Liver (tissue), 9 donors: Measurements from ENCODE around the gene SRD5A1. TPM values are rescaled to one million over a fixed set of nuclear protein-coding genes. Genes with fewer than 3 reads are reported as not detected.

Experiments
- DNase-seq: peaks from one replicate; pipeline ENCODE4 v3.0.0-alpha.2; 2017; ENCODE audit warnings: low spot score
- H3K27ac ChIP-seq, 2 donors: one replicate each; pipeline ENCODE4 v1.7.0; 2013; ENCODE audit warnings: inconsistent platforms in 2 of 2, low read length in 2 of 2, control low read depth in 1 of 2, low read depth in 1 of 2, mild to moderate bottlenecking in 1 of 2
- H3K27me3 ChIP-seq, 4 donors: one replicate each; pipeline versions ENCODE4 v1.6.1 to v1.7.0; 2013; ENCODE audit warnings: low read length in 3 of 4, inconsistent platforms in 1 of 4, mild to moderate bottlenecking in 1 of 4, moderate library complexity in 1 of 4; ENCODE audit not compliant: control insufficient read depth in 4 of 4, insufficient read depth in 4 of 4
- H3K36me3 ChIP-seq, 4 donors: one replicate each; pipeline versions ENCODE4 v1.6.1 to v1.7.0; 2013; ENCODE audit warnings: low read length in 3 of 4, mild to moderate bottlenecking in 3 of 4, low read depth in 1 of 4, moderate library complexity in 1 of 4; ENCODE audit not compliant: control insufficient read depth in 4 of 4, insufficient read depth in 3 of 4
- H3K4me1 ChIP-seq, 4 donors: one replicate each; pipeline versions ENCODE4 v1.6.1 to v1.7.0; 2013; ENCODE audit warnings: low read length in 3 of 4, mild to moderate bottlenecking in 3 of 4, moderate library complexity in 1 of 4; ENCODE audit not compliant: control insufficient read depth in 4 of 4, insufficient read depth in 4 of 4
- H3K4me3 ChIP-seq, 3 donors: one replicate each; pipeline versions ENCODE4 v1.6.1 to v1.7.0; 2013; ENCODE audit warnings: low read length in 3 of 3, control low read depth in 1 of 3, low read depth in 1 of 3, mild to moderate bottlenecking in 1 of 3
- H3K9ac ChIP-seq, 2 donors: one replicate each; pipeline ENCODE4 v1.7.0; 2013; ENCODE audit warnings: low read length in 2 of 2, mild to moderate bottlenecking in 2 of 2, moderate library complexity in 2 of 2, control low read depth in 1 of 2, low read depth in 1 of 2
- H3K9me3 ChIP-seq, 4 donors: one replicate each; pipeline versions ENCODE4 v1.6.1 to v1.7.0; 2013; ENCODE audit warnings: low read length in 3 of 4; ENCODE audit not compliant: control insufficient read depth in 4 of 4
- ATF3 ChIP-seq: IDR thresholded peaks from 2 replicates; pipeline ENCODE4 v1.6.1; 2016; ENCODE audit warnings: antibody characterized with exemption
- CTCF ChIP-seq: fragments of 150-350 bp; IDR thresholded peaks from 2 replicates; pipeline ENCODE4 v1.5.1; 2017; ENCODE audit warnings: improper control_type of control experiment, low read depth, low read length; ENCODE audit not compliant: missing input control
- EGR1 ChIP-seq, 2 donors: IDR thresholded peaks; 2 replicates each; pipeline ENCODE4 v1.6.1; 2016 to 2018; ENCODE audit warnings: antibody characterized with exemption in 2 of 2, low read depth in 2 of 2
- FOXA1 ChIP-seq: IDR thresholded peaks from 2 replicates; pipeline ENCODE4 v1.6.1; 2016; ENCODE audit warnings: antibody characterized with exemption
- FOXA2 ChIP-seq: IDR thresholded peaks from 2 replicates; pipeline ENCODE4 v1.6.1; 2016; ENCODE audit warnings: antibody characterized with exemption
- GABPA ChIP-seq, 2 donors: IDR thresholded peaks in 1 of 2; conservative IDR thresholded peaks in 1 of 2; 2 replicates each; pipeline ENCODE4 v1.6.1; 2016; ENCODE audit warnings: antibody characterized with exemption in 2 of 2, mild to moderate bottlenecking in 1 of 2, moderate library complexity in 1 of 2
- HNF4A ChIP-seq, 2 donors: conservative IDR thresholded peaks; 2 replicates each; pipeline ENCODE4 v1.6.1; 2016; ENCODE audit warnings: antibody characterized with exemption in 2 of 2, mild to moderate bottlenecking in 2 of 2
- HNF4G ChIP-seq: IDR thresholded peaks from 2 replicates; pipeline ENCODE4 v1.6.1; 2016; ENCODE audit warnings: antibody characterized with exemption
- JUND ChIP-seq, 2 donors: IDR thresholded peaks; 2 replicates each; pipeline ENCODE4 v1.6.1; 2016; ENCODE audit warnings: antibody characterized with exemption in 2 of 2
- NR2F2 ChIP-seq: IDR thresholded peaks from 2 replicates; pipeline ENCODE4 v1.6.1; 2016; ENCODE audit warnings: antibody characterized with exemption
- RAD21 ChIP-seq, 2 donors: IDR thresholded peaks; 2 replicates each; pipeline ENCODE4 v1.6.1; 2016; ENCODE audit warnings: antibody characterized with exemption in 2 of 2, mild to moderate bottlenecking in 2 of 2
- RXRA ChIP-seq, 2 donors: IDR thresholded peaks; 2 replicates each; pipeline ENCODE4 v1.6.1; 2017 to 2018; ENCODE audit warnings: antibody characterized with exemption in 2 of 2, mild to moderate bottlenecking in 1 of 2
- SP1 ChIP-seq: IDR thresholded peaks from 2 replicates; pipeline ENCODE4 v1.6.1; 2018; ENCODE audit warnings: antibody characterized with exemption, mild to moderate bottlenecking
- TAF1 ChIP-seq: conservative IDR thresholded peaks from 2 replicates; pipeline ENCODE4 v1.6.1; 2016; ENCODE audit warnings: antibody characterized with exemption, mild to moderate bottlenecking
- YY1 ChIP-seq: IDR thresholded peaks from 2 replicates; pipeline ENCODE4 v1.6.1; 2016; ENCODE audit warnings: antibody characterized with exemption, mild to moderate bottlenecking
- WGBS: extraction: QIAGEN DNeasy Blood & Tissue Kit; methylation state at CpG from one replicate; pipeline ENCODE4 v1.1.7; 2013; 5-methylcytosine and 5-hydroxymethylcytosine counted together
- polyA plus RNA-seq, 2 donors: library from polyadenylated mRNA; stranded (reverse) in 1 of 2; unstranded in 1 of 2; fragments of 200-250 nt in 1 of 2; fragments of >200 nt in 1 of 2; fragmentation: Nextera tagmentation in 1 of 2; extraction: Ambion mirVana in 1 of 2; gene quantifications; one replicate each; pipeline versions ENCODE4 v1.2.1 to v1.2.3, GENCODE V29; 2013 to 2015
- total RNA-seq, 2 donors: library from RNA; depleted of rRNA; stranded (reverse); fragments of >200 nt; gene quantifications; one replicate each; pipeline ENCODE4 v1.2.3, GENCODE V29; 2014
- TF ChIP-seq, protein P1 (sequence below): IDR thresholded peaks from 2 replicates; pipeline ENCODE4 v1.6.1; 2016; ENCODE audit warnings: antibody characterized with exemption
- TF ChIP-seq, protein P2 (sequence below): IDR thresholded peaks from 2 replicates; pipeline ENCODE4 v1.6.1; 2016; ENCODE audit warnings: antibody characterized with exemption
- TF ChIP-seq, protein P3 (sequence below): IDR thresholded peaks from 2 replicates; pipeline ENCODE4 v1.6.1; 2016; ENCODE audit warnings: antibody characterized with exemption, mild to moderate bottlenecking
- donor health status: healthy.
- donor health status: healthy.
- donor health status: healthy.
- donor health status: healthy.
- donor health status: healthy.

Gene SRD5A1
- total and polyA plus RNA-seq, 4 donors, result 6.3 to 87.0 (median 47.7) TPM

DNA sequence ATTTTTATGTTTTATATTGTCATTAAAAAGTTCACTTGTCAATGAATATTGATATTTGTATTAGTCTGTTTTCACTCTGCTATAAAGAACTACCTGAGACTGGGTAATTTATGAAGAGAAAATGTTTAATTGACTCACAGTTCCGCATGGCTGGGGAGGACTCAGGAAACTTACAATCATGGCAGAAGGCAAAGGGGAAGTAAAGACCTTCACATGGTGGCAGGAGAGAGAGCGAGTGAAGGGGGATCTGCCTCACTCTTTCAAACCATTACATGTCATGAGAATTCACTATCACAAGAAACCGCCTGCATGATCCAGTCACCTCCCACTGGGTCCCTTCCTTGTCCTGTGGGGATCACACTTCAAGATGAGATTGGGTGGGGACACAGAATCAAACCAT lies 27.4 kb downstream of the SRD5A1 start:
- TF ChIP-seq, protein P1, sequence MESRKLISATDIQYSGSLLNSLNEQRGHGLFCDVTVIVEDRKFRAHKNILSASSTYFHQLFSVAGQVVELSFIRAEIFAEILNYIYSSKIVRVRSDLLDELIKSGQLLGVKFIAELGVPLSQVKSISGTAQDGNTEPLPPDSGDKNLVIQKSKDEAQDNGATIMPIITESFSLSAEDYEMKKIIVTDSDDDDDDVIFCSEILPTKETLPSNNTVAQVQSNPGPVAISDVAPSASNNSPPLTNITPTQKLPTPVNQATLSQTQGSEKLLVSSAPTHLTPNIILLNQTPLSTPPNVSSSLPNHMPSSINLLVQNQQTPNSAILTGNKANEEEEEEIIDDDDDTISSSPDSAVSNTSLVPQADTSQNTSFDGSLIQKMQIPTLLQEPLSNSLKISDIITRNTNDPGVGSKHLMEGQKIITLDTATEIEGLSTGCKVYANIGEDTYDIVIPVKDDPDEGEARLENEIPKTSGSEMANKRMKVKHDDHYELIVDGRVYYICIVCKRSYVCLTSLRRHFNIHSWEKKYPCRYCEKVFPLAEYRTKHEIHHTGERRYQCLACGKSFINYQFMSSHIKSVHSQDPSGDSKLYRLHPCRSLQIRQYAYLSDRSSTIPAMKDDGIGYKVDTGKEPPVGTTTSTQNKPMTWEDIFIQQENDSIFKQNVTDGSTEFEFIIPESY, result no peak
- TF ChIP-seq GABPA (IDR thresholded peaks at IDR 0.05 in 1 of 2, conservative IDR thresholded peaks at IDR 0.05 in 1 of 2), result no peak
- no peak for TF ChIP-seq JUND (IDR thresholded peaks at IDR 0.05)
- no peak for TF ChIP-seq HNF4A (conservative IDR thresholded peaks at IDR 0.05)
- TF ChIP-seq, protein P2, sequence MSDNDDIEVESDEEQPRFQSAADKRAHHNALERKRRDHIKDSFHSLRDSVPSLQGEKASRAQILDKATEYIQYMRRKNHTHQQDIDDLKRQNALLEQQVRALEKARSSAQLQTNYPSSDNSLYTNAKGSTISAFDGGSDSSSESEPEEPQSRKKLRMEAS, result no peak
- no peak for TF ChIP-seq CTCF
- TF ChIP-seq RXRA (IDR thresholded peaks at IDR 0.05), result no peak
- no peak for TF ChIP-seq FOXA2
- no peak for TF ChIP-seq EGR1 (IDR thresholded peaks at IDR 0.05; ENCODE audit: low read depth in 2 of 2)
- no peak for TF ChIP-seq ATF3
- no peak for TF ChIP-seq HNF4G
- no peak for TF ChIP-seq YY1
- TF ChIP-seq RAD21 (IDR thresholded peaks at IDR 0.05), result no peak
- no peak for TF ChIP-seq FOXA1
- no peak for TF ChIP-seq NR2F2
- TF ChIP-seq, protein P3, sequence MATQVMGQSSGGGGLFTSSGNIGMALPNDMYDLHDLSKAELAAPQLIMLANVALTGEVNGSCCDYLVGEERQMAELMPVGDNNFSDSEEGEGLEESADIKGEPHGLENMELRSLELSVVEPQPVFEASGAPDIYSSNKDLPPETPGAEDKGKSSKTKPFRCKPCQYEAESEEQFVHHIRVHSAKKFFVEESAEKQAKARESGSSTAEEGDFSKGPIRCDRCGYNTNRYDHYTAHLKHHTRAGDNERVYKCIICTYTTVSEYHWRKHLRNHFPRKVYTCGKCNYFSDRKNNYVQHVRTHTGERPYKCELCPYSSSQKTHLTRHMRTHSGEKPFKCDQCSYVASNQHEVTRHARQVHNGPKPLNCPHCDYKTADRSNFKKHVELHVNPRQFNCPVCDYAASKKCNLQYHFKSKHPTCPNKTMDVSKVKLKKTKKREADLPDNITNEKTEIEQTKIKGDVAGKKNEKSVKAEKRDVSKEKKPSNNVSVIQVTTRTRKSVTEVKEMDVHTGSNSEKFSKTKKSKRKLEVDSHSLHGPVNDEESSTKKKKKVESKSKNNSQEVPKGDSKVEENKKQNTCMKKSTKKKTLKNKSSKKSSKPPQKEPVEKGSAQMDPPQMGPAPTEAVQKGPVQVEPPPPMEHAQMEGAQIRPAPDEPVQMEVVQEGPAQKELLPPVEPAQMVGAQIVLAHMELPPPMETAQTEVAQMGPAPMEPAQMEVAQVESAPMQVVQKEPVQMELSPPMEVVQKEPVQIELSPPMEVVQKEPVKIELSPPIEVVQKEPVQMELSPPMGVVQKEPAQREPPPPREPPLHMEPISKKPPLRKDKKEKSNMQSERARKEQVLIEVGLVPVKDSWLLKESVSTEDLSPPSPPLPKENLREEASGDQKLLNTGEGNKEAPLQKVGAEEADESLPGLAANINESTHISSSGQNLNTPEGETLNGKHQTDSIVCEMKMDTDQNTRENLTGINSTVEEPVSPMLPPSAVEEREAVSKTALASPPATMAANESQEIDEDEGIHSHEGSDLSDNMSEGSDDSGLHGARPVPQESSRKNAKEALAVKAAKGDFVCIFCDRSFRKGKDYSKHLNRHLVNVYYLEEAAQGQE, result no peak
- no peak for TF ChIP-seq SP1
- TF ChIP-seq TAF1, result no peak
- no peaks in the 10 kb centered on the region for H3K27me3 ChIP-seq
- H3K36me3 ChIP-seq, result peaks cover 0 to 32% (median 28%) of the 10 kb centered on the region in 4 donors
- H3K4me3 ChIP-seq, result no peak overlapping the region
- no peak overlapping the region for H3K9ac ChIP-seq
- peaks cover 0 to 14% (median 6%) of the 10 kb centered on the region in 4 donors for H3K4me1 ChIP-seq
- H3K9me3 ChIP-seq, result peaks cover 0 to 6% (median under 1%) of the 10 kb centered on the region in 4 donors
- no peak for DNase-seq
- peak overlapping the region; percentile 83 to 92 for H3K27ac ChIP-seq
- WGBS, result 94% methylated on average over 3 of the region's 3 CpGs
